GM12873 (cell line): ENCODE data around the gene LDLRAP1.

Experiments
- TF ChIP-seq, protein P1 (sequence below): IDR thresholded peaks from 2 replicates; pipeline ENCODE4 v1.5.1; 2012; ENCODE audit warnings: low read depth, mild to moderate bottlenecking, moderate library complexity, low read length, control low read depth; ENCODE audit not compliant: insufficient read depth; ENCODE audit errors: missing control alignments

The LDLRAP1 gene

DNA sequence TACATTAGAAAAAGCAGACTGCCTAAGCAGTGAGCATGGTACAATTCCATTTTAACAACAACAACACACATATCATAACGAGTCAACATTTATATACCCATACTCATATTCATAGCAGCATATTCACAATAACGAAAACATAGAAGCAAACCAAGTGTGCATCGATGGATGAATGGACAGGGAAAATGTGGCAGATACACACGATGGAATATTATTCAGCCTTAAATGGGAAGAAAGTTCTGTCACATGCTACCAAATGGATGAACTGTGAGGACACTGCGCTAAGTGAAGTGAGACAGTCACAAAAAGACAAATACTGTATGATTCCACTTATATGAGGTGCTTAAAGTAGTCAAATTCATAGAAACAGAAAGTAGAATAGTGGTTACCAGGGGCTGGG is 63.7 kb downstream of the LDLRAP1 start:
- TF ChIP-seq, protein P1, sequence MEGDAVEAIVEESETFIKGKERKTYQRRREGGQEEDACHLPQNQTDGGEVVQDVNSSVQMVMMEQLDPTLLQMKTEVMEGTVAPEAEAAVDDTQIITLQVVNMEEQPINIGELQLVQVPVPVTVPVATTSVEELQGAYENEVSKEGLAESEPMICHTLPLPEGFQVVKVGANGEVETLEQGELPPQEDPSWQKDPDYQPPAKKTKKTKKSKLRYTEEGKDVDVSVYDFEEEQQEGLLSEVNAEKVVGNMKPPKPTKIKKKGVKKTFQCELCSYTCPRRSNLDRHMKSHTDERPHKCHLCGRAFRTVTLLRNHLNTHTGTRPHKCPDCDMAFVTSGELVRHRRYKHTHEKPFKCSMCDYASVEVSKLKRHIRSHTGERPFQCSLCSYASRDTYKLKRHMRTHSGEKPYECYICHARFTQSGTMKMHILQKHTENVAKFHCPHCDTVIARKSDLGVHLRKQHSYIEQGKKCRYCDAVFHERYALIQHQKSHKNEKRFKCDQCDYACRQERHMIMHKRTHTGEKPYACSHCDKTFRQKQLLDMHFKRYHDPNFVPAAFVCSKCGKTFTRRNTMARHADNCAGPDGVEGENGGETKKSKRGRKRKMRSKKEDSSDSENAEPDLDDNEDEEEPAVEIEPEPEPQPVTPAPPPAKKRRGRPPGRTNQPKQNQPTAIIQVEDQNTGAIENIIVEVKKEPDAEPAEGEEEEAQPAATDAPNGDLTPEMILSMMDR: no peak

DNA sequence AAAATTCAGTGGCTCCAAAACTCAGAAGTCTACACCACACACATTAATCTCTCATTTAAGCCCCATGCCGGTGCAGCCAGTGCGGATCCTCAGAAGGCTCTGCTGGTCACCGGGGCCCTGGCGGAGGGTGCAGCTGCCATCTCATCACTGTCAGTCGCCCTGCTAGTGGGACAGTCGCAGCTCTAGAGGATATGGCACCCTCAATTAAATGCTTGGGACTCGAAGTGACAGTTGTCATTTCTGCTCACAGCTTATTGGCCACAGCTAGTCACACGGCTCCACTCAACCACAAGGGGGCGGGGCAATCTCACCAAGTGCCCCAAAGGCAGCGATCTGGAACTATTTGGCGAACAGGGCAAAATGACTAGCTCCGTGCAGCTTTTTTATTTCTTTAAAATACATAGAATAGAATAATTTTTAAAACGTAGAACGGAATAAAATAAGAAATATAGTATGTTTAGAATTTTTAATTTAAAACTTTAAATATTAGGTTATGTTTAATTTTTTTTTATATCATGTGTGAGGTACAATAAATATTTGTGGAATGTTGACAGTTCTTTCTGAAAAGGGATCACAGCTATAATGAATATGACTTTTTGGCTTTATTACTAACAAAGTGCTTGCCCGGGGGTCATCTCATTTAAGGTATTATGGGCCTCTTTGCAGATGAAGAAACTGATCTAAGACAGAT is 65.2 kb downstream of the LDLRAP1 start:
- TF ChIP-seq, protein P1: peak; percentile 47

DNA sequence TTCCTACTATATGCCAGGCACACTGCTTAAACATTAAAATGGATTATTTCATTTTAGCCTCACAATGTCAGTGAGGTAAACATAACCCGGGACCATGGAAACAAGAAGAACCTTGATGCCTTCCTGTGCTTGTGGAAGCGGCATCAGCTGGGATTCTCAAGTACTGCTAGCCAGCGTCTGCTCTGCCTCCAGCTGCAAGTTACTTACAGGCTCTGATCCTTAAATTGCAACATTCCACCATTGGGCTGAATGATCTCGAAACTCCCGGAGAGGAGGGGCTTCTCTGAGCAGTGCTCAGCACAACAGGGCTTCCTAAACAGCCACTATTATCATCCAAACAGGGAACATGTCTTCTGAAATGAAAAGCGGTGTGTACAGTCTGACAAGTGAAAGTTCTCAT is 66.5 kb downstream of the LDLRAP1 start:
- TF ChIP-seq, protein P1: no peak

DNA sequence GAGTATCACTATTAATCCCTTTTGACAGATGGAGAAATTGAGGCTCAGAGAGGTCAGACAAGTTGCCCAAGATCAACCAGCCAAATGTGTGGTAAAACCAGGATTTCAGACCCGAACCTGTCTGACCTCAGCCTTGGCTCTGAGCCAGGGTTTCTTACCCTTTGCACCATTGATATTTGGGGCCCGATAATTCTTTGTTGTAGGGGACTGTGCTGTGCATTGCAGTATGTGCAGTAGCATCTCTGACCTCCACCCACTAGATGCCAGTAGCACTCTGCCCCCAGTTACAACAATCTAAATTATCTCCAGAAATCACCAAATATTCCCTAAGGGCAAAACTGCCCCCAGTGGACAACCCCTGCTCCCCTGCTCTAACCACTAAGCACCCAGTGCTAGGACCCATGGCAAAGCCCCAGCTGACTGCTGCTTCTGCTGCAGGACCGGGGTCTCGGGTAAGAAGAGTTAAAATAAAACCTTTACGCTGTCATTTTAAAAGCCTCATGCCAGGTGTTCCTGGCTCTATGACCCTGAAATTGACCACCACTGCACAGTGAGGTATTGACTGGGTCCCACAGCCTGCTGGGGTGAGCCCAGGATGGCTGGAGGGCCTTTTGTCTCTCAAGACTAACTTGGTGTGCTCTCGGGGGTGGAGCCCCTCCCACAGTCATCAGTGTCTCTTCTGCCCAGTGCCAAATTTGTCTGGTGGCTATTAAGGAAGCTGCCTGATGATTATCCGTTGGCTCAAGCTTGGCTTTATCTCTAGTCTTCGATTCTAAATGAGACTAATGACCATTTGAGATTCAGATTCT is 67.6 kb downstream of the LDLRAP1 start:
- TF ChIP-seq, protein P1: peak; percentile 40

DNA sequence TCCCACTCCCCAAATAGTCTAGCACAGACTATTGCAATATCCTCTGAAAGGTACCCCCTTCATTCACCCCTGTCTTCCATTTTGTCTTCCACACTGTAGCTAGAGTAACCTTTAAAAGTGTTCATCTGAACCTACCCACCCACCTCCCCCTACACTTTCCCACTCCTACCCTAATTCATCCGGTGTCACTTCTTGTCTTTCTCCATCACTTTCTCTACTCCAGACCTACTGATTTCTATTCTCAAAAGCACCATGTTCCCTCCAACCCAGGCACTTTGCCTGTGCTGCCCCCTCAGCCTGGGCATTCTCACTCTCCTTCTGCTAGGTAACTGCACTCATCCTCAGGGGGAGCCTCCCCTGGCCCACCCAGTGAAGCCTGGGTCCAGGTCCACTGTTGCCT is 68.4 kb downstream of the LDLRAP1 start:
- TF ChIP-seq, protein P1: no peak

DNA sequence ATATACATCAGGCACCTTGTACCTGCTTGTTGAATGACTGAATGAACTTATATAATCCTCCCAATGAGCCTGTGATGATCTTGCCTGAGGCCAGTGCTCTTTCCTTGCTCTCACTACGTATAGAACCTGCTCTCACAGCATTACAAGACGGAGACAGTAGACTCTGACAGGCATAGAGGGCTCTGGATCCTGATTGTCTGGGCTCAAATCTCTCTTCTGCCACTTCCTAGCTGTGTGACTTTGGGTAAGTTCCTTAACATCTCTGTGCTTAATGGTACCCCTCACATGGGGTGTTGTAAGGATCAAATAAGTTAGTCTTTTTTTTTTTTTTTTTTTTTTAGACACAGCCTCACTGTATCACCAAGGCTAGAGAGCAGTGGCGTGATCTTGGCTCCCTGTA is 69.0 kb downstream of the LDLRAP1 start:
- TF ChIP-seq, protein P1: no peak

DNA sequence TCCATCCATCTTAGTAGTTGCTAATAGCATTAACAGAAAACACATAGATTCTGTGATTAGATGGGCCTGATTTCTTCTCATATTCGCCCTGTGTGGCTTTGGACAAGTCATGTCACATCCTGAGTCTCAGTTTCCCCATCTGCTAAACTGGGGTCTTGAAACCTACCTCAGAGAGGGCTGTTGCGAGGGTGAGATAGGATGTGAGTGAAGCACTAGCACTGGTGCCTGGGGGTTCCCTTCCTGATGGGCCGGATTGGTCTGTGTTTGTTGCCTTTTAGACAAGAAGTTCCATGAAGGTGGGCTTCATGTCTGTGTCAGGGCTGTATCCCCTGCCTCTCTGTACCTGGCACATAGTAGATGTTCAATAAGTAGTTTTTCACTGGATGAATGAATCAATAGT is 69.7 kb downstream of the LDLRAP1 start:
- TF ChIP-seq, protein P1: no peak
